HG02973 (cell line): Measurements from ENCODE around the gene ZNF888.
A peak's percentile ranks its signal among the peaks of the same experiment; 100 is the strongest.
"Not testable (repeated sequence)": the region's sequence is repeated elsewhere in the genome, so short reads cannot be mapped to it uniquely, and the experiment has no call there.

Experiments
- ATAC-seq: cut with Tn5 transposase; IDR thresholded peaks from one replicate; pipeline ENCODE4 v1.9.1; 2021; ENCODE audit warnings: moderate library complexity; ENCODE audit not compliant: unreplicated experiment

ZNF888 gene

GRCh38 chr19:52941941-52942385 lies 18.7 kb upstream of the ZNF888 start:
- ATAC-seq: peak; percentile 24

DNA sequence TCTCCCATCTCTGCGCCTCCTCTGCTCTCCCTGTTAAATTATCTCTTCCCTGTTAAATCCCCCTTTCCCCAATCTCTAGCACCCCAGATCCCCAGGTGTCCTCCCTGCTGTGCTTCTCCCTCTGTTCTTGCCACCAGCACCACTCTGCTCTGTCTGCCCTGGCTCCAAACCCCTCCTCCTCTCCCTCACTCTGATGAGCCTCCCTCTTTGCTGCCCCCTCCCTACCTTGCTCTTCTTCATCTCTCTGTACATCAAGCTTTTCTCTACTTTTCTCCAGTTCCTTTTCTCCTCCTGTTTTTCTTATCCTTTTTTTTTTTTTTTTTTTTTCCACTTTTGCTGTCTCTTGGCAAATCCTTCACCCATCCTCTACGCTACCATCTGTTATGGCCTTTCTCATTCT lies 18.3 kb upstream of the ZNF888 start:
- not testable (repeated sequence) for ATAC-seq

- not testable (repeated sequence) for ATAC-seq
Measured at GRCh38 chr19:52940905-52941304, 17.7 kb upstream of the ZNF888 start.

GRCh38 chr19:52938761-52939160 lies 15.5 kb upstream of the ZNF888 start:
- ATAC-seq: no peak

DNA sequence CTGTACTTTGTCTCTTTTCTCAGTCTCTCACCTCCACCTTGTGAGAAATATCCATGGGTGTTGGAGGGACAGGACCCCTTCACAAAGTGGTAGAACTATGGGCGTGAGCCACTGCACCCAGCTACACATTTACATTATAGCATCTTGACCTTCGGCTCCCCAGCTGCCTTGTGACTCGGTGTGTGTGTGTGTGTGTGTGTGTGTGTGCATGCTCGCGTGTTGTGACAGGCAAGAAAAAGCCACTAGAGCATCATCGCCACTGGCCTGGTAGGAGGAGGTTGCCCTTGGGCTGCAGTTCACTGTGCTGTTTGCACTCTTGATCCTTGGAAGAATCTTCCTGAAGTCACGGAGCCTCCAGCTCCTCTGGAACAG lies 13.7 kb upstream of the ZNF888 start:
- ATAC-seq: no peak

- ATAC-seq: no peak
Measured at GRCh38 chr19:52936151-52936953, 13.1 kb upstream of the ZNF888 start.

- ATAC-seq: no peak
Measured at GRCh38 chr19:52935434-52935833, 12.2 kb upstream of the ZNF888 start.

DNA sequence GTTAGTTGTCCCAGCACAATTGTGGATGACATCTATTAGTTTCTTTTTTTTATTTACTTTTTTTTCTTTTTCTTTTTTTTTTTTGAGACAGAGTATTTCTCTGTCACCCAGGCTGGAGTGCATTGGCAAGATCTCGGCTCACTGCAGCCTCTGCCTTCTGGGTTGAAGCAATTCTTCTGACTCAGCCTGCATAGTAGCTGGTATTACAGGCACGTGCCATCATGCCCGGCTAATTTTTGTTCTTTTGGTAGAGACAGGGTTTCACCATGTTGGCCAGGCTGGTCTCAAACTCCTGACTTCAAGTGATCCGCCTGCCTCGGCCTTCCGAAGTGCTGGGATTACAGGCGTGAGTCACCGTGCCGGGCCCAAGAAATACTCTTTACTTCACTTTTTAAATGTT lies 1.4 kb upstream of the ZNF888 start:
- not testable (repeated sequence) for ATAC-seq

- no peak for ATAC-seq
Measured at GRCh38 chr19:52923778-52924593, 758 bp upstream of the ZNF888 start.

- no peak for ATAC-seq
Measured at GRCh38 chr19:52917531-52917930, 5.7 kb downstream of the ZNF888 start.

- ATAC-seq: no peak
Measured at GRCh38 chr19:52910648-52911047, 12.6 kb downstream of the ZNF888 start.

DNA sequence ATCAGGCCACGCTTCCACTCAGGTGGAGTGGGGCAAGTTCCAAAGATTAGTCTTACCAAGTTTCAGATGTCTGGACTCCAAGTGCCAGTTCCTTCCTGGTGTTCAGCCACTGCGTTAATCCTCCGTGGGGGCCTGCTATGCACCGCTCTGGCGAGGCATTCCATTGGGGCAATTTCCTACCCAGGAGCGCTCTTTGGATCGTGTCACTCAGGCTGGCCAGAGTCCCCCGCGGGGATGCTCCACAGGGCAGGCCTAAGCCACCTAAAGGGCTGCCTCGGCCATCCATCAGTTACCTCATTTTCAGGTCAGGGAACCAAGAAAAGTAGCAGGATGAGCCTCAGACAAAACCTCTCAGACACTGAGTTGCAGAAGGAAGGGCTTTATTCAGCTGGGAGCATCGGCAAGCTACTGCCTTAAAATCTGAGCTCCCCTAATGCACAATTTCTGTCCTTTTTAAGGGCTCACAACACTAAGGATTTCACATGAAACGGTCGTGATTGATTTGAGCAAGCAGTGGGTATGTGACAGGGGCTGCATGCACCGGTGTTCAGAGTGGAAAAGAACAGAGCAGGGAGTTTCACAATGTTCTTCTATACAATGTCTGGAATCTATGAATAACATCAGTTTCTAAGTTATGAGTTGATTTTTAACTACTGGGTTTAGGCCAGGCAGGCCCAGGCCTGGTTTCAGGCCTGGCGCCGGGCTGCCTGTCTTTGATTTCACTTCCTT lies 19.0 kb downstream of the ZNF888 start:
- ATAC-seq: not testable (repeated sequence)

GRCh38 chr19:52901842-52902241 lies 21.4 kb downstream of the ZNF888 start:
- ATAC-seq: no peak

- ATAC-seq: not testable (repeated sequence)
Measured at GRCh38 chr19:52898596-52898995, 24.6 kb downstream of the ZNF888 start.

DNA sequence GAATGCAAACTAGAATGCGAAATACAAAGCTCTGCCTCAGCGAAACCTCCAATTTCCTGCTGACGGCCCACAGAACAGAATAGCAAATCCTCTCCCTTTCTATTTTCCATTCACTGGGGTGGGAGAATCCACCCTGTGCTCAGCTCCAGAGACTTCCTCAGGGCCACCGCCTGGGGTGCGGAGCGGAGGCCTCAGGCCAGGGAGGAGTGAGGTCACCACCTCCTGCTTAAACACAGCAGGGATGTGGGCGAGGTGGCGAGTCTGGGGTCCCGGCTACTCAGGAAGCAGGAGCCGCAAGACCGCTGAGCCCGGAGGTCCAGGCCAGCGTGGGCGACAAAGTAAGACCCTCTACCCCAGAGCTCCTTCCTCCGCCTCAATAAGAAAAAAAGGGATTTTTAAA lies 25.1 kb downstream of the ZNF888 start:
- ATAC-seq: no peak

DNA sequence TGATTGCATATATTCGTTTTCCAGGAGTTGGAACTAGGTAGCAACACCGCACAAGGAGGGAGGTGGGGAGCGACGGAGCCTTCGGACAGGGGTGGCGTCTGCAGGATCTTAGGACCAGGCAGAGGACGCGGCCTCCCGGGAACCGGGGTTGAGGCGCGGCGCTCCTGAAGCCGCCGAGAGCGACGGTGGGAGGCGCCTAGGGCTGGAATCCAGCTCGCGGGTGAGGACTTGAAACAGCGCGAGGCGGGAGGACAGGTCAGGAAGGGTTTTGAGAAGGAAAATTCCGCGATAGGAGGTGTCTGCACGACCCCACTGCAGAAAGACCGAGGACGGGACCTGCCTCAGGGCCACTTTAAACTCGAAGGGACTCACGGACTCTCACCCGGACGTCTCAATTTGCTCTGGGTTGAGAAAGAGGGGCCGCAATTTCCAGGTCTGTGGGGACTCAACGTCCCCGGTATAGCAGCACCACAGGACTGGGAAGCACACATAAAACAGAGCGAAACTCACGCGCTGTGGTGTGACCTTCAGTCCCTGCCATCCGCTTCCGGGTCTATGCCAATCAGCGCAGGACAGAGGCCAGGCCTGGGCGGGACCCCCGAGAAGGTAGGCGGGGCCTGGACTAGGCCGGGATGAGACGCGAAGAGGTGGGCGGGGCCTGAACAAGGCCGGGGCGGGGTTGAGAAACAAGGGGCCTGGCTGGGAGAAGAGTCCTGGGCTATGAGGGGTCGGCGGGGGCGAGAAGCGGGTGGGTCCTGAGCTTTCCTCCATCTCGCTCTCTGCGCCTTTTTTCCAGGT lies 25.9 kb downstream of the ZNF888 start, which contains the start of gene ZNF320:
Gene ZNF320 (minus strand): TSS at position 498 of the 798 bp plus-strand sequence. CDS start 7,380 bp downstream, outside the sequence.
- peak; percentile 97 for ATAC-seq

GRCh38 chr19:52896431-52897137 lies 26.6 kb downstream of the ZNF888 start:
- no peak for ATAC-seq

- no peak for ATAC-seq
Measured at GRCh38 chr19:52891336-52891735, 31.9 kb downstream of the ZNF888 start.

GRCh38 chr19:52889931-52890330 lies 33.3 kb downstream of the ZNF888 start:
- ATAC-seq: no peak

DNA sequence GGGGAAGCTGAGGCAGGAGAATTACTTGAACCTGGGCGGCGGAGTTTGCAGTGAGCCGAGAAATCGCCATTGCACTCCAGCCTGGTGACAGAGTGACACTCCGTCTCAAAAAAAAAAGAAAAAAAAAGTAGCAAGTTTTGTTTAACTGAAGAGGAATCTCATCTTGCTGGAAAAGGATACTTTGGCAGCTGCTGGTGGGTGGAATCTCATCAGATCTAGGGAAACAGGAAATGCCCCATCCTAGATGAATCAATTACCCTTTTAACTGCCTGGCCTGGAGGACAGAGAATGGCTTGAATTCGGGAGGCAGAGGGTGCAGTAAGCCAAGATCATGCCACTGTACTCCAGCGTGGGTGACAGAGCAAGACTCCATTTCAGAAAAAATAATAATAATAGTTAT lies 34.2 kb downstream of the ZNF888 start:
- ATAC-seq: no peak
